ENCODE results near the gene CA12.

Gene CA12

DNA sequence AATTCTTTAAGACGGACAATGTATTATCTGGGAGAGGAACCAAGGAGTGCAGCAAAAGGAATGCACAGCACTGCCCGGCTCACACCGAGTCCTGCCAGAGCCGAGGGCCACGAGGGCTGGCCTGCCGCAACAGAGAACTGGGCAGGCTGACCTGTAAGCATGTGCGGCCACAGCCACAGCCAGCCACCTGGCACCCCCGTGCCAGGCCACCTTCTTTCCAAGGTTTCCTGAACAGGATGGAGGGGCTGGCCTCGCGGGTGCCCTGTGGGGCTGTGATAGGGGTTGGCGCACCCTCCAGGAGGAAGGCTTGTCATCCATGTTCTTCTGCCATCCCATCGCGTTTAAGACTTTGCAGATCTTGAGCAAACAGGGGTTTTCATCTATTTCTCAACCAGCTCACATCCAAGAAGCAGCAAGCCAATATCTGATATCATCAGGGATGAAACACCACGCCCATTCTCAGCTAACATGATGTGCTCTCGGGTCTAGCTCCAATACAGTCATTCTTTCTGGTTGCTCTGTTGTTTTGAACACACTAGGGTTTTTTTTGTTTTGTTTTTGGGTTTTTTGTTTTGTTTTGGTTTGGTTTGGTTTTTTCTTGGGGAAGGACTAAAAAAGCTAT is 10.2 kb downstream of the CA12 start:
- TF ChIP-seq GABPA (IDR thresholded peaks at IDR 0.05; ENCODE audit: low read depth), result no peak
- no peak for TF ChIP-seq SPI1 (IDR thresholded peaks at IDR 0.05; ENCODE audit: borderline replicate concordance, low read depth)
- TF ChIP-seq, protein P1, sequence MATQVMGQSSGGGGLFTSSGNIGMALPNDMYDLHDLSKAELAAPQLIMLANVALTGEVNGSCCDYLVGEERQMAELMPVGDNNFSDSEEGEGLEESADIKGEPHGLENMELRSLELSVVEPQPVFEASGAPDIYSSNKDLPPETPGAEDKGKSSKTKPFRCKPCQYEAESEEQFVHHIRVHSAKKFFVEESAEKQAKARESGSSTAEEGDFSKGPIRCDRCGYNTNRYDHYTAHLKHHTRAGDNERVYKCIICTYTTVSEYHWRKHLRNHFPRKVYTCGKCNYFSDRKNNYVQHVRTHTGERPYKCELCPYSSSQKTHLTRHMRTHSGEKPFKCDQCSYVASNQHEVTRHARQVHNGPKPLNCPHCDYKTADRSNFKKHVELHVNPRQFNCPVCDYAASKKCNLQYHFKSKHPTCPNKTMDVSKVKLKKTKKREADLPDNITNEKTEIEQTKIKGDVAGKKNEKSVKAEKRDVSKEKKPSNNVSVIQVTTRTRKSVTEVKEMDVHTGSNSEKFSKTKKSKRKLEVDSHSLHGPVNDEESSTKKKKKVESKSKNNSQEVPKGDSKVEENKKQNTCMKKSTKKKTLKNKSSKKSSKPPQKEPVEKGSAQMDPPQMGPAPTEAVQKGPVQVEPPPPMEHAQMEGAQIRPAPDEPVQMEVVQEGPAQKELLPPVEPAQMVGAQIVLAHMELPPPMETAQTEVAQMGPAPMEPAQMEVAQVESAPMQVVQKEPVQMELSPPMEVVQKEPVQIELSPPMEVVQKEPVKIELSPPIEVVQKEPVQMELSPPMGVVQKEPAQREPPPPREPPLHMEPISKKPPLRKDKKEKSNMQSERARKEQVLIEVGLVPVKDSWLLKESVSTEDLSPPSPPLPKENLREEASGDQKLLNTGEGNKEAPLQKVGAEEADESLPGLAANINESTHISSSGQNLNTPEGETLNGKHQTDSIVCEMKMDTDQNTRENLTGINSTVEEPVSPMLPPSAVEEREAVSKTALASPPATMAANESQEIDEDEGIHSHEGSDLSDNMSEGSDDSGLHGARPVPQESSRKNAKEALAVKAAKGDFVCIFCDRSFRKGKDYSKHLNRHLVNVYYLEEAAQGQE (IDR thresholded peaks at IDR 0.05; ENCODE audit: insufficient replicate concordance, low read depth), result no peak
- TF ChIP-seq POLR2AphosphoS5 (IDR thresholded peaks at IDR 0.05; ENCODE audit: low read depth), result no peak
- TF ChIP-seq, protein P2, sequence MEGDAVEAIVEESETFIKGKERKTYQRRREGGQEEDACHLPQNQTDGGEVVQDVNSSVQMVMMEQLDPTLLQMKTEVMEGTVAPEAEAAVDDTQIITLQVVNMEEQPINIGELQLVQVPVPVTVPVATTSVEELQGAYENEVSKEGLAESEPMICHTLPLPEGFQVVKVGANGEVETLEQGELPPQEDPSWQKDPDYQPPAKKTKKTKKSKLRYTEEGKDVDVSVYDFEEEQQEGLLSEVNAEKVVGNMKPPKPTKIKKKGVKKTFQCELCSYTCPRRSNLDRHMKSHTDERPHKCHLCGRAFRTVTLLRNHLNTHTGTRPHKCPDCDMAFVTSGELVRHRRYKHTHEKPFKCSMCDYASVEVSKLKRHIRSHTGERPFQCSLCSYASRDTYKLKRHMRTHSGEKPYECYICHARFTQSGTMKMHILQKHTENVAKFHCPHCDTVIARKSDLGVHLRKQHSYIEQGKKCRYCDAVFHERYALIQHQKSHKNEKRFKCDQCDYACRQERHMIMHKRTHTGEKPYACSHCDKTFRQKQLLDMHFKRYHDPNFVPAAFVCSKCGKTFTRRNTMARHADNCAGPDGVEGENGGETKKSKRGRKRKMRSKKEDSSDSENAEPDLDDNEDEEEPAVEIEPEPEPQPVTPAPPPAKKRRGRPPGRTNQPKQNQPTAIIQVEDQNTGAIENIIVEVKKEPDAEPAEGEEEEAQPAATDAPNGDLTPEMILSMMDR (IDR thresholded peaks at IDR 0.05; ENCODE audit: insufficient read depth, low read length), result no peak
- no peak for DNase-seq (ENCODE audit: low read depth in 1 of 2, low spot score in 1 of 2)
- no peak overlapping the region for H3K4me3 ChIP-seq (replicated peaks; ENCODE audit: insufficient read depth, low read length)
- no peaks in the 10 kb centered on the region for H3K27me3 ChIP-seq (ENCODE audit: insufficient read depth, poor library complexity, severe bottlenecking)
- no peak overlapping the region for H3K27ac ChIP-seq (replicated peaks)

DNA sequence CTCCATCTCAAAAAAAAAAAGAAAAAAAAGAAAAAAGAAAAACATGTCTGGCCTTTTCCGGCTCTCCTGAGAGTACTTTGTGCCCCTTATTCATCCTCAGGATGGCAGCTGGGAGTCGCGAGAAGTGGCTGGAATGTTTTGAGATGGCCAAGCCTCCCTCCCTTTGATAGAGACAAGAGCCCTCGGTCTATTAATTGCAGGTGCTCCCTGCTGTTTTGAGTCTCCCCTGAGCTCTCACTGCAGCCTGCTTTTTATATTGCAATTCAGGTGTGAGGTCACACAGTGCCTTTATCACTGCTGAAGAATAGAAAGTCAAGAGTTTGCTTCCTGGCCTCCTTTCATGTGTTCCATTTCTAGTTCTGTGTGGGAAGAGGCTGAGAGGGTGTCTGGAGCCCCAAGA is 10.9 kb downstream of the CA12 start:
- no peak for DNase-seq (ENCODE audit: low read depth in 1 of 2, low spot score in 1 of 2)
- Histone ChIP-seq H3K4me3 (replicated peaks; ENCODE audit: insufficient read depth, low read length) (no peak overlapping the region), H3K27me3 (ENCODE audit: insufficient read depth, poor library complexity, severe bottlenecking) (no peaks in the 10 kb centered on the region), H3K27ac (replicated peaks) (no peak overlapping the region)
- TF ChIP-seq, protein P2 (IDR thresholded peaks at IDR 0.05; ENCODE audit: insufficient read depth, low read length), result no peak
- TF ChIP-seq, protein P1 (IDR thresholded peaks at IDR 0.05; ENCODE audit: insufficient replicate concordance, low read depth), result no peak
- TF ChIP-seq SPI1 (IDR thresholded peaks at IDR 0.05; ENCODE audit: borderline replicate concordance, low read depth) (no peak), GABPA (IDR thresholded peaks at IDR 0.05; ENCODE audit: low read depth) (no peak), POLR2AphosphoS5 (IDR thresholded peaks at IDR 0.05; ENCODE audit: low read depth) (no peak)

DNA sequence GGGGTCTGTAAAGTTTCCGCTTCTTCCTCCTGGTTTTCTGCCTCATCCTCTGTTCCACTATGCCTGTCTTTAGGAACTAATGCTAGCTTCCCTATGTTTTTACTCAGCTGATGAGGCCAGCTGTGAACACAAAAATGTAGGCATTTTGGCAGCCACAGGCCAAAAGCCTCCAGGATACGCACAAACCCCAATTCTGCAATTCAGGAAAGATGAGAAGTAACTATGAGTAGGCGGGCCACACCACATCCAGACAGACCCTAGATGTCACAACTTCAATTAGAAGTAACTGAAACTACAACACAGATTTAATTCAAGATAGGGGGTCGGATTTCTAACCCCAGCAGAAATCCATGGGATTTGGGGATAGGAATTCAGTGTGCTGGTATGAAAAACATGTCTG is 11.9 kb downstream of the CA12 start:
- no peaks in the 10 kb centered on the region for H3K27me3 ChIP-seq (ENCODE audit: insufficient read depth, poor library complexity, severe bottlenecking)
- TF ChIP-seq POLR2AphosphoS5 (IDR thresholded peaks at IDR 0.05; ENCODE audit: low read depth) (no peak), GABPA (IDR thresholded peaks at IDR 0.05; ENCODE audit: low read depth) (no peak)
- TF ChIP-seq, protein P1 (IDR thresholded peaks at IDR 0.05; ENCODE audit: insufficient replicate concordance, low read depth), result no peak
- no peak for DNase-seq (ENCODE audit: low read depth in 1 of 2, low spot score in 1 of 2)
- no peak overlapping the region for H3K4me3 ChIP-seq (replicated peaks; ENCODE audit: insufficient read depth, low read length)
- H3K27ac ChIP-seq (replicated peaks), result no peak overlapping the region
